GM15510 (cell line): ENCODE measurements around the gene METRNL.

Experiments used
- POLR2A ChIP-seq: IDR thresholded peaks from 3 replicates; pipeline ENCODE4 v1.6.1; 2011; ENCODE audit warnings: borderline replicate concordance; ENCODE audit not compliant: insufficient read length; ENCODE audit errors: extremely low read depth

Gene METRNL

GRCh38 chr17:83064732-83065659, 14.4 kb upstream of the METRNL start:
- no peak for TF ChIP-seq POLR2A

DNA sequence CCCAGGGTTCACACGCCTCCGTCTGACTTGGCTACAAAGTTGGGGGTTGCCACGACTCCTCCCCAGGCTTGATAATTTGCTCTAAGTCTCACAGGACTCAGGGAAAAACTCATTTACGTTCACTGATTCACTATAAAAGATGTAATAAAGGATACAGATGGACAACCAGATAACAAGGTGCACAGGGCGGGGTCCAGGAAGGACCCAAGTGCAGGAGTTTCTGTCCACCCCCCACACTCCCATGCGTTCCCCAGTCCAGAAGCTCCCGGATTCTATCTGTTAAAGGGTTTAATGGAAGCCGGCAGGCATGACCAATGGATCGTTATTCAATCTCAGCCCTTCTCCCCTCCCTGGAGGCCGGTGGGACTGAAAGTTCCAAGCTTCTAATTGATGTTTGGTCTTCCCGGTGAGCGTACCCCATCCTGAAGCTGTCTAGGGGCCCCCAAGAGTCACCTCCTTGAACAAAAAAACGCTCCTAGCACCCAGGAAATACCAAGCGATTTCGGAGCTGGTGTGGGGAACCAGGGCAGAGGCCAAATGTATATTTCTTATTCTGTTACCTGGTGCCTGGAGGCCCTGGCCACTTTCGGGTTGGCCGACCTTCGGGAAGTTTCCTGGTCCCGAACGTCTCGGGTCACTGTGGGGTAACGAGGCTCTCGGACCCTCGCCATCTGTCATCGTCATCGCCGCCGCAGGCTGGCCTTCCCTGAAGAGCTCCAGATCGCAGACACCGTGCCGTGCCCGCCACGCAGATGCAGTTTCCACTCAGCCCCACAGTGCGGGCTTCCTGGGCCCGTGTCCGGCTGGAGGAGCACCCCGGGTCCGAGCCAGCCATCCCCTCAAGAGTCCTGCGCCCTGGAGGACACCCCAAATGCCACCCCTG, 13.5 kb upstream of the METRNL start:
- TF ChIP-seq POLR2A: no peak

GRCh38 chr17:83067071-83067717, 12.2 kb upstream of the METRNL start:
- TF ChIP-seq POLR2A: no peak

DNA sequence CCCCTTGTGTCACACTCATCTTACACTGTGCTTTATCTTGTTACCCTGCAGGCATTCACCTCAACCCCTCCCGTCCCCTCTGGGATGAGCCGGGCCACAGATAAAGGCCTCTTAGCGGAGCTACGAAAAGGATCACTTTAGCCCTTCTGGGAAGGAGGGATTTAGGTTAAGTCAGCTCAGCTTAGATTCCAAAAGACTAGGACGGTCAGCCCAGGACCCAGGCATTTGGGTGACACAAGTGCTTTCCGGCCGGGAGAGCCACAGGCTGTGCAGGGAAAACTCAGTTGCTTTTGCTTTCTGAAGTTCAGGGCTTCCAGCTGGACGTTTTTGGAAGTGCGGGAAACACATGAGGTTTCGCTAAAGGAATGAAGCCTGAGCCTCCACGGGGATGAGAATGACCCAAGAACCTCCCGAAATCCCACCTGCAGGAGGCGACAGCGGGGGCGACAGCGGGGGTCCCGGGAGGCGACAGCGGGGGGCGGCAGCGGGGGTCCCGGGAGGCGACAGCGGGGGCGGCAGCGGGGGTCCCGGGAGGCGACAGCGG, 11.6 kb upstream of the METRNL start:
- TF ChIP-seq POLR2A: no peak

- TF ChIP-seq POLR2A: no peak
Observed at GRCh38 chr17:83068641-83069570, 10.5 kb upstream of the METRNL start.

DNA sequence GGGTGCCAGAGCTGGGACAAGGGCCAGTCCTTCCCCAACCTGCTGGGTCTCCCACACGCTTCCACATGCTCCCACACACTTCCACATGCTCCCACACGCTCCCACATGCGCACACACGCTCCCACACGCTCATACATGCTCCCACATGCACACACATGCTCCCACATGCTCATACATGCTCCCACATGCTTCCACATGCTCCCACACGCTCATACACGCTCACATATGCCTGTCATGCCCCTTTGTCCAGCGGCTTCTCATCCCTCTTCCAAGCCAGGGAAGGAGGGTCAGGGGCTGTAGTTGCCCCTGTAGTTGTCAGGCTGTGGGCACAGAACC, 9.9 kb upstream of the METRNL start:
- no peak for TF ChIP-seq POLR2A

GRCh38 chr17:83069931-83070742, 9.3 kb upstream of the METRNL start:
- TF ChIP-seq POLR2A: no peak

- no peak for TF ChIP-seq POLR2A
Observed at GRCh38 chr17:83070800-83071341, 8.5 kb upstream of the METRNL start.

- TF ChIP-seq POLR2A: no peak
Observed at GRCh38 chr17:83071365-83071764, 8.0 kb upstream of the METRNL start.

- no peak for TF ChIP-seq POLR2A
Observed at GRCh38 chr17:83071966-83072562, 7.3 kb upstream of the METRNL start.

DNA sequence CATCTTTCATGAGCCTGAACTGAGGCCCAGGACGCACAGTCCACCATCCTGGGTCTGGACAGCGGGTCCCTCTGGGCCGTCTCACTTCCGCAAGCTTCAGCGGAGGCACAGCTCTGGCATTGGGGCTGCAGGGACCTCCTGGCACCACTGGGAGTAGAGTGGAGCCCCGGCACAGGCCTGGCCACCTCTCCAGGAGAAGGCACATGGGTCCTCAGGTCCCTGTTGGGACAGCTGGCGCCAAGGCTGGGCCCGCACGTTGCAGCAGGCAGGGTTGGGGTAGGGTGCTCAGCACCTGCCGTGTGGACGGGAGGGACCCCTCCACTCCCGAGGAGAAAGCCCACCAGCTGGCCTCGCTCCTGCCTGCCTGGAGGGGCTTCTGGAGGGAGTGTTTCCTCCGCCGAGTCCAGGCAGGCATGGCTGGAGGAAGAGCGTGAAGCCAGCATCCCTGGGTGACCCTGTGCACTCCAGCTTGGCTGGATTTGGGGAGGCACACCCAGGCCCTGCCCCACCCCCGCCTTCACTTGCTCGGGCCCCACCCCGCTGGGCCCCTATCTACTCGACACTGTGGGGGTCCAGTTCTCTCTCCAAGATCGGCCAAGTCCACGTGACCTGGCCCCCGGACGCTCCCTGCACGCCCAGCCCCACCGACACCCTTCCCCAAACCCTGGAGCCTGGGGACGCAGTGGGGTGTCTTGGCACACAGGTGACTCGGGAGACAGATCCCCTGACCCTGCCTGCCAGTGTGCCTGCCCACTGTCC, 6.6 kb upstream of the METRNL start:
- TF ChIP-seq POLR2A: no peak

- no peak for TF ChIP-seq POLR2A
Observed at GRCh38 chr17:83073389-83074063, 5.9 kb upstream of the METRNL start.
